Measurements from ENCODE around the gene NDUFB11.

DNA sequence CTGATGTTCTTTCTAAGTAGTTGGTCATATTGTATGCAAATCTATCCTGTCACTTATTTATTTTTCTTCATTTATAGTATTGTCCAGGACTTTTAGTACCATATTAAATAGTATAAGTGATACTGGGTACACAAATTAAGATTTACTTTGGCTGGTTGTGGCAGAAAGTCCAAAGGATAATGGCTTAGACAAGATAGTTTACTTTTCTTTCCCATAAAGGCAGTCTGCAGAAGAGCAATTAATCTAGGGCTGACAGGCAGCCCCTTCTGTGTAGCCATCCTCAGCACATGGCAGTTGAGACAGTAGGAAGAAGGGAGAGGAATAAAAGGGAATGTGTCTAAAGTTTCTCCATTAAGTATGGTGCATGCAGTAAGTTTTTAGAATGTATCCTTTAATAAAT lies 6.9 kb upstream of the NDUFB11 start:
- TF ChIP-seq CTCF (conservative IDR thresholded peaks at IDR 0.05) (no peak), ZFX (IDR thresholded peaks at IDR 0.05) (no peak)

All from C4-2B (cell line).